ENCODE data around the gene ERCC1. TPM values are rescaled to one million over a fixed set of nuclear protein-coding genes. Genes with fewer than 3 reads are reported as not detected.

ERCC1 gene
- total RNA-seq, 4 donors from 2014 or later = 39.9 to 69.3 (median 52.5) TPM

DNA sequence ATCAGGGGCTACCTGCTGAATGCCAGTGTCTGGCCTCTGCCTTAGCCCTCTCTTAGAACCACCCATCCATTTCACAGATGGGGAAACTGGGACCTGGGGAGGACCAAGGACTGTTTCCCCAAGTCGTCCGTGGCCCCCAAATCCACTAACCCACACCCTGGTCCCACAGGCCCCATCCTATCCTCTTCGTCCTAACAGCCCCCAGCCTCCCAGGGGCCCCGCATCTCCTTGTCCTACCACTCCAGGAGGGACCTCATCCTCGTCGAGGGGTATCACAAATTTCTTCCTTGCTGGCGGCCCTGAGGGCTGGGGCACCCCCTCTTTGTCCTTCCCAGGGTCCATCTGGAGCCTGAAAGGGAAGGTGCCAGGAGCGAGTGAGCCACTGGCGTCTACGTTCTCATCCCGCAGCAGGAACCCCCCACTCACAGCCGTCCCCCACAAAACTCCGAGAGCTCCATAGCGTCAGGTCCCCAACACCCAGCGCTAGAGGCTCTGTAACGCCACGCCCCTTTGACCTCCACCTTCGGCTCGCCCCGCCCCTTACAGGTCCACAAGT lies 606 bp downstream of the ERCC1 start:
- Histone ChIP-seq H3K27ac (peak overlapping the region; percentile 82 to 94 (median 89)), H3K9me3 (no peaks in the 10 kb centered on the region), H3K4me1 (peaks cover 0 to 24% (median 18%) of the 10 kb centered on the region in 4 donors), H3K36me3 (peaks cover 0 to 31% (median 0%) of the 10 kb centered on the region in 3 donors), H3K4me3 (peak overlapping the region; percentile 44 to 63 (median 58)), H3K27me3 (no peaks in the 10 kb centered on the region)
- peak in 1 of 3 donors; percentile 100 for DNase-seq
- TF ChIP-seq POLR2A (IDR thresholded peaks at IDR 0.05) (no peak), CTCF (IDR thresholded peaks at IDR 0.05) (no peak)

- DNase-seq = no peak
- Histone ChIP-seq H3K4me1 (peaks cover 0 to 24% (median 17%) of the 10 kb centered on the region in 4 donors), H3K27me3 (no peaks in the 10 kb centered on the region), H3K4me3 (no peak overlapping the region), H3K27ac (no peak overlapping the region), H3K36me3 (peaks cover 0 to 35% (median 0%) of the 10 kb centered on the region in 3 donors), H3K9me3 (no peaks in the 10 kb centered on the region)
- TF ChIP-seq POLR2A (IDR thresholded peaks at IDR 0.05) (no peak), CTCF (IDR thresholded peaks at IDR 0.05) (no peak)
Observed at GRCh38 chr19:45421947-45422498, 1.7 kb downstream of the ERCC1 start.

- no peaks in the 10 kb centered on the region for H3K9me3 ChIP-seq
- H3K36me3 ChIP-seq = peaks cover 0 to 46% (median 0%) of the 10 kb centered on the region in 3 donors
- peak overlapping the region in 1 of 4 donors; percentile 78 for H3K27ac ChIP-seq
- no peak overlapping the region for H3K4me3 ChIP-seq
- peaks cover 0 to 24% (median 17%) of the 10 kb centered on the region in 4 donors for H3K4me1 ChIP-seq
- TF ChIP-seq POLR2A (IDR thresholded peaks at IDR 0.05) (no peak), CTCF (IDR thresholded peaks at IDR 0.05) (no peak)
- H3K27me3 ChIP-seq = no peaks in the 10 kb centered on the region
- DNase-seq = no peak
Observed at GRCh38 chr19:45420871-45421270, 2.8 kb downstream of the ERCC1 start.

DNA sequence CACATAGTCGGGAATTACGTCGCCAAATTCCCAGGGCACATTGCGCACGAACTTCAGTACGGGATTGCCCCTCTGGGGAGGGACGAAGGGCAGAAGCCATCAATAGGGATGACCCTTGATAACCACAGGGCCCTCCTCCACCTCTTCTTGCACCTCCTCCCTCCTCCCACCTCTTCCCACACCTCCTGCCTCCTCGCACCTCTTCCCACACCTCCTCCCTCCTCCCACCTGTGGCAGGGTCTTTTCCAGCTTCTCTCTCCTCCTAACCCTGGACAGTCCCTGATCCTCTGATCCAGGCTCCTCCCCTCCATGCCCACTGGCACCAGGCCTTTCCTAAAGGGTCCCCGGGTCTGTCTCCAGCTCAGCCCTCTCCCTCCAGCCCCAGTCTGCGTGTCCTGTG lies 3.4 kb downstream of the ERCC1 start:
- H3K27me3 ChIP-seq = no peaks in the 10 kb centered on the region
- H3K27ac ChIP-seq = peak overlapping the region in 1 of 4 donors; percentile 78
- DNase-seq = no peak
- H3K4me1 ChIP-seq = peaks cover 0 to 24% (median 17%) of the 10 kb centered on the region in 4 donors
- H3K9me3 ChIP-seq = no peaks in the 10 kb centered on the region
- TF ChIP-seq CTCF (IDR thresholded peaks at IDR 0.05) = no peak
- no peak for TF ChIP-seq POLR2A (IDR thresholded peaks at IDR 0.05)
- no peak overlapping the region for H3K4me3 ChIP-seq
- H3K36me3 ChIP-seq = peaks cover 0 to 52% (median 0%) of the 10 kb centered on the region in 3 donors

DNA sequence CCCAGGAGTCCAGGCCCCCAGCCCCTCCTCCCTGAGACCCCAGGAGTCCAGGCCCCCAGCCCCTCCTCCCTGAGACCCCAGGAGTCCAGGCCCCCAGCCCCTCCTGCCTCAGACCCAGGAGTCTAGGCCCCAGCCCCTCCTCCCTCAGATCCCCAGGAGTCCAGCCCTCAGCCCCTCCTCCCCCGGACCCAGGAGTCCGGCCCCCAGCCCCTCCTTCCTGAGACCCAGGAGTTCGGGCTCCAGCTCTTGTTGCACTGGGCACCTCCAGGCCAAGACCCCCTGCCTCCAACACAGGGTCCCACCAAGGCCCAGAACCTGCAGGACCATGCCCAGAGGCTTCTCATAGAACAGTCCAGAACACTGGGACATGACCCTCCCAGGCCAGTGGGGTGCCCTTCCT lies 3.8 kb downstream of the ERCC1 start:
- no peak overlapping the region for H3K4me3 ChIP-seq
- no peak for DNase-seq
- peak overlapping the region in 3 of 4 donors; percentile 20 to 78 (median 50) for H3K27ac ChIP-seq
- no peaks in the 10 kb centered on the region for H3K27me3 ChIP-seq
- H3K4me1 ChIP-seq = peaks cover 0 to 24% (median 17%) of the 10 kb centered on the region in 4 donors
- no peaks in the 10 kb centered on the region for H3K9me3 ChIP-seq
- TF ChIP-seq CTCF (IDR thresholded peaks at IDR 0.05) (no peak), POLR2A (IDR thresholded peaks at IDR 0.05) (no peak)
- H3K36me3 ChIP-seq = peaks cover 0 to 53% (median 0%) of the 10 kb centered on the region in 3 donors
